Transverse colon (tissue), 4 donors: ENCODE measurements around the gene RNF10. TPM values are rescaled to one million over a fixed set of nuclear protein-coding genes. Genes with fewer than 3 reads are reported as not detected.
A peak's percentile ranks its signal among the peaks of the same experiment; 100 is the strongest.
"Not testable (repeated sequence)": the region's sequence is repeated elsewhere in the genome, so short reads cannot be mapped to it uniquely, and the experiment has no call there.

Experiments used
- DNase-seq: peaks from one replicate; pipeline ENCODE4 v3.0.0-alpha.2; 2019
- H3K27ac ChIP-seq, 4 donors: fragments of 200-600 bp; sonication (generic); 2 replicates each; pipeline ENCODE4 v1.5.1; 2016 to 2018; ENCODE audit warnings: inconsistent platforms in 4 of 4
- H3K27me3 ChIP-seq: fragments of 200-600 bp; sonication (generic); 2 replicates; pipeline ENCODE4 v1.5.1; 2017; ENCODE audit warnings: inconsistent platforms
- H3K36me3 ChIP-seq, 4 donors: fragments of 200-600 bp; sonication (generic); 2 replicates each; pipeline ENCODE4 v1.5.1; 2017 to 2019; ENCODE audit warnings: inconsistent platforms in 4 of 4
- H3K4me1 ChIP-seq, 4 donors: fragments of 200-600 bp; sonication (generic); 2 replicates each; pipeline ENCODE4 v1.5.1; 2017 to 2020; ENCODE audit warnings: inconsistent platforms in 4 of 4
- H3K4me3 ChIP-seq, 4 donors: fragments of 200-600 bp; sonication (generic); 1 replicate in 1 of 4; 2 replicates in 3 of 4; pipeline versions ENCODE4 v1.5.1 to v1.6.1; 2017 to 2019; ENCODE audit warnings: inconsistent platforms in 4 of 4
- H3K9me3 ChIP-seq, 2 donors: fragments of 200-600 bp; sonication (generic); 2 replicates each; pipeline ENCODE4 v1.5.1; 2017 to 2019; ENCODE audit warnings: inconsistent platforms in 2 of 2
- CTCF ChIP-seq, 5 experiments: fragments of 200-600 bp in 3 of 5; fragments of 450-650 bp in 2 of 5; sonication (generic) in 3 of 5; IDR thresholded peaks; 1 replicate in 2 of 5; 2 replicates in 3 of 5; pipeline ENCODE4 v1.5.1; 2016 to 2017; ENCODE audit warnings: antibody characterized with exemption in 5 of 5, inconsistent platforms in 3 of 5, mild to moderate bottlenecking in 2 of 5, moderate library complexity in 1 of 5
- EP300 ChIP-seq: sonication (generic); formaldehyde crosslinking; IDR thresholded peaks from one replicate; pipeline ENCODE4 v1.6.1; 2017; ENCODE audit warnings: antibody characterized with exemption, low read depth
- POLR2A ChIP-seq: fragments of 450-650 bp; IDR thresholded peaks from one replicate; pipeline ENCODE4 v1.6.1; 2016; ENCODE audit warnings: antibody characterized with exemption, mild to moderate bottlenecking, moderate library complexity
- POLR2AphosphoS5 ChIP-seq, 3 donors: sonication (generic); formaldehyde crosslinking; IDR thresholded peaks; one replicate each; pipeline ENCODE4 v1.6.1; 2016; ENCODE audit warnings: antibody characterized with exemption in 3 of 3
- WGBS, 2 donors: methylation state at CpG; one replicate each; pipeline ENCODE4 v1.1.5; 2018; ENCODE audit warnings: low coverage in 1 of 2; 5-methylcytosine and 5-hydroxymethylcytosine counted together
- in situ Hi-C, 4 donors: fragments of 200-750 bp; cut with MboI; loops; one replicate each; pipeline versions ENCODE4 v1.15.0 to v1.15.1; 2017; ENCODE audit warnings: low sequenced_read_pairs in 3 of 4, low pct_ligation_motif_present in 1 of 4, low pct_unique_long_range_greater_than_20kb in 1 of 4
- intact Hi-C: fragments of 100-400 bp; cut with DNase I; formaldehyde crosslinking; loops from one replicate; pipeline ENCODE4 v1.15.1; 2023; ENCODE audit warnings: low total_unique reads
- total RNA-seq, 4 donors: library from RNA; depleted of rRNA; stranded (reverse); fragments of >200 nt; gene quantifications; one replicate each; pipeline ENCODE4 v1.1.0, GENCODE V29; 2016

Gene RNF10
- 100 to 1,000 TPM; 204 to 317 (median 213) TPM for total RNA-seq

GRCh38 chr12:120534203-120534702 lies at the start of gene RNF10:
RNF10 (plus strand) TSS chr12:120534356; CDS start chr12:120534812, 456 bp downstream.
- peak; percentile 85 for DNase-seq
- no peaks in the 10 kb centered on the region for H3K9me3 ChIP-seq
- H3K36me3 ChIP-seq: no peaks in the 10 kb centered on the region
- H3K4me1 ChIP-seq: peaks cover 21 to 55% (median 49%) of the 10 kb centered on the region in 4 donors
- TF ChIP-seq POLR2AphosphoS5 (IDR thresholded peaks at IDR 0.05) (peak; percentile 99 to 100 (median 100)), POLR2A (peak; percentile 99), CTCF (IDR thresholded peaks at IDR 0.05) (no peak)
- intact Hi-C loops: no loop called here
- in situ Hi-C loops: no loop called here
- 0% methylated on average over 4 to 31 of the region's 43 CpGs for WGBS, 2 donors
- H3K4me3 ChIP-seq: peak within 1 kb of the TSS; percentile 92 to 97 (median 94)
- peak within 1 kb of the TSS; percentile 95 to 99 (median 97) for H3K27ac ChIP-seq
- H3K27me3 ChIP-seq: no peaks in the 10 kb centered on the region

- H3K36me3 ChIP-seq: no peaks in the 10 kb centered on the region
- TF ChIP-seq POLR2A: no peak
- TF ChIP-seq EP300: no peak
- no peak for TF ChIP-seq POLR2AphosphoS5 (IDR thresholded peaks at IDR 0.05)
- no peak for TF ChIP-seq CTCF (IDR thresholded peaks at IDR 0.05)
Observed at GRCh38 chr12:120485961-120486881, 47.9 kb upstream of the RNF10 start.

GRCh38 chr12:120487552-120487951 lies 46.6 kb upstream of the RNF10 start:
- H3K27ac ChIP-seq, H3K36me3 ChIP-seq, H3K4me1 ChIP-seq, intact Hi-C loops, DNase-seq, in situ Hi-C loops, H3K4me3 ChIP-seq, H3K27me3 ChIP-seq, H3K9me3 ChIP-seq: not testable (repeated sequence)
- WGBS, 2 donors: 94% methylated on average over 7 of the region's 7 CpGs; no CpG with 5 or more reads in 1 of the 2 donors

More at GRCh38 chr12:120485961-120486881, 47.9 kb upstream of the RNF10 start:
- Histone ChIP-seq H3K9me3 (no peaks in the 10 kb centered on the region), H3K4me1 (no peaks in the 10 kb centered on the region), H3K27me3 (no peaks in the 10 kb centered on the region), H3K4me3 (no peak overlapping the region), H3K27ac (no peak overlapping the region)
- WGBS, 2 donors: 76 to 83% methylated on average over 4 to 7 of the region's 7 CpGs
- intact Hi-C loops: no loop called here
- DNase-seq: no peak
- in situ Hi-C loops: no loop called here

- DNase-seq: no peak
- H3K27me3 ChIP-seq: no peaks in the 10 kb centered on the region
- in situ Hi-C loops: no loop called here
Observed at GRCh38 chr12:120488057-120488640, 46.0 kb upstream of the RNF10 start.

More at GRCh38 chr12:120488057-120488640, 46.0 kb upstream of the RNF10 start:
- Histone ChIP-seq H3K36me3 (no peaks in the 10 kb centered on the region), H3K4me3 (no peak overlapping the region), H3K4me1 (no peaks in the 10 kb centered on the region), H3K27ac (no peak overlapping the region), H3K9me3 (no peaks in the 10 kb centered on the region)
- TF ChIP-seq POLR2AphosphoS5 (IDR thresholded peaks at IDR 0.05) (no peak), CTCF (IDR thresholded peaks at IDR 0.05) (no peak)
- WGBS, 2 donors: 78 to 94% methylated on average over 2 to 5 of the region's 5 CpGs
- intact Hi-C loops: no loop called here
